Effector memory CD8-positive, alpha-beta T cell (primary cell): ENCODE measurements around the gene S100A7A.
"Not testable (repeated sequence)": the region's sequence is repeated elsewhere in the genome, so short reads cannot be mapped to it uniquely, and the experiment has no call there.

Experiments used
- ATAC-seq: fragments of 150-1000 bp; cut with Tn5 transposase; replicated peaks from 2 replicates; pipeline ENCODE4 v1.10.0; 2021; ENCODE audit warnings: mild to moderate bottlenecking, moderate library complexity
- DNase-seq, 3 experiments: peaks; one replicate each; pipeline ENCODE4 v3.0.0; 2021
- H3K27ac Mint-ChIP-seq, 2 donors: one replicate each; pipeline ENCODE4 v1.8.0; 2022; ENCODE audit warnings: mild to moderate bottlenecking in 2 of 2, mixed read lengths in 2 of 2, moderate library complexity in 2 of 2
- H3K27me3 Mint-ChIP-seq, 2 donors: one replicate each; pipeline ENCODE4 v1.8.0; 2022; ENCODE audit warnings: mixed read lengths in 2 of 2
- H3K36me3 Mint-ChIP-seq: one replicate; pipeline ENCODE4 v1.8.0; 2022; ENCODE audit warnings: mild to moderate bottlenecking, moderate library complexity, mixed read lengths; ENCODE audit not compliant: insufficient read depth
- H3K4me1 Mint-ChIP-seq, 2 donors: one replicate each; pipeline ENCODE4 v1.8.0; 2022; ENCODE audit warnings: low read depth in 2 of 2, mixed read lengths in 2 of 2
- H3K4me3 Mint-ChIP-seq, 2 donors: one replicate each; pipeline ENCODE4 v1.8.0; 2022; ENCODE audit warnings: mild to moderate bottlenecking in 2 of 2, mixed read lengths in 2 of 2, moderate library complexity in 2 of 2
- H3K9me3 Mint-ChIP-seq, 2 donors: one replicate each; pipeline ENCODE4 v1.8.0; 2022; ENCODE audit warnings: mixed read lengths in 2 of 2

S100A7A gene

GRCh38 chr1:153419436-153419793 lies 3.1 kb downstream of the S100A7A start:
- not testable (repeated sequence) for H3K4me1 Mint-ChIP-seq, H3K36me3 Mint-ChIP-seq, H3K9me3 Mint-ChIP-seq, H3K4me3 Mint-ChIP-seq, ATAC-seq, DNase-seq, H3K27ac Mint-ChIP-seq
- H3K27me3 Mint-ChIP-seq: peaks cover 33 to 57% of the 10 kb centered on the region in 2 donors

- Mint-ChIP-seq H3K9me3 (no peaks in the 10 kb centered on the region), H3K36me3 (no peaks in the 10 kb centered on the region), H3K4me1 (no peaks in the 10 kb centered on the region), H3K27ac (no peak overlapping the region), H3K4me3 (no peak overlapping the region), H3K27me3 (peaks cover 42 to 65% of the 10 kb centered on the region in 2 donors)
- no peak for DNase-seq
- ATAC-seq: no peak
These were observed 4.0 kb downstream of the S100A7A start for GRCh38 chr1:153420306-153420705.

- Mint-ChIP-seq H3K27me3 (peaks cover 56 to 69% of the 10 kb centered on the region in 2 donors), H3K9me3 (no peaks in the 10 kb centered on the region), H3K36me3 (no peaks in the 10 kb centered on the region), H3K4me1 (no peaks in the 10 kb centered on the region), H3K4me3 (no peak overlapping the region), H3K27ac (no peak overlapping the region)
- ATAC-seq (peak; percentile 42), DNase-seq (peak; percentile 43 to 59 (median 53))
These were observed 6.2 kb downstream of the S100A7A start for GRCh38 chr1:153422450-153423068.

- Mint-ChIP-seq H3K4me3 (no peak overlapping the region), H3K9me3 (no peaks in the 10 kb centered on the region), H3K27ac (no peak overlapping the region), H3K4me1 (no peaks in the 10 kb centered on the region), H3K36me3 (no peaks in the 10 kb centered on the region), H3K27me3 (peaks cover 59 to 67% of the 10 kb centered on the region in 2 donors)
- DNase-seq (no peak), ATAC-seq (no peak)
These were observed 10.5 kb downstream of the S100A7A start for GRCh38 chr1:153426809-153427208.

GRCh38 chr1:153428073-153428638 lies 11.8 kb downstream of the S100A7A start:
- H3K4me3 Mint-ChIP-seq: no peak overlapping the region
- H3K27ac Mint-ChIP-seq: no peak overlapping the region
- H3K36me3 Mint-ChIP-seq: no peaks in the 10 kb centered on the region
- DNase-seq: no peak
- no peak for ATAC-seq
- H3K9me3 Mint-ChIP-seq: no peaks in the 10 kb centered on the region
- peaks cover 69 to 79% of the 10 kb centered on the region in 2 donors for H3K27me3 Mint-ChIP-seq
- no peaks in the 10 kb centered on the region for H3K4me1 Mint-ChIP-seq

GRCh38 chr1:153428791-153429190 lies 12.5 kb downstream of the S100A7A start:
- ATAC-seq: no peak
- Mint-ChIP-seq H3K4me3 (no peak overlapping the region), H3K4me1 (no peaks in the 10 kb centered on the region), H3K36me3 (no peaks in the 10 kb centered on the region), H3K27me3 (peaks cover 71 to 85% of the 10 kb centered on the region in 2 donors), H3K9me3 (no peaks in the 10 kb centered on the region), H3K27ac (no peak overlapping the region)
- DNase-seq: no peak

GRCh38 chr1:153429266-153430165 lies 13.2 kb downstream of the S100A7A start:
- H3K36me3 Mint-ChIP-seq: no peaks in the 10 kb centered on the region
- no peak overlapping the region for H3K27ac Mint-ChIP-seq
- ATAC-seq (no peak), DNase-seq (no peak)
- H3K9me3 Mint-ChIP-seq: no peaks in the 10 kb centered on the region
- no peaks in the 10 kb centered on the region for H3K4me1 Mint-ChIP-seq
- H3K27me3 Mint-ChIP-seq: peaks cover 67 to 92% of the 10 kb centered on the region in 2 donors
- no peak overlapping the region for H3K4me3 Mint-ChIP-seq

GRCh38 chr1:153430166-153430553 lies 13.8 kb downstream of the S100A7A start:
- H3K4me1 Mint-ChIP-seq: no peaks in the 10 kb centered on the region
- DNase-seq (no peak), ATAC-seq (no peak)
- no peaks in the 10 kb centered on the region for H3K9me3 Mint-ChIP-seq
- no peak overlapping the region for H3K4me3 Mint-ChIP-seq
- H3K27me3 Mint-ChIP-seq: peaks cover 60 to 92% of the 10 kb centered on the region in 2 donors
- no peaks in the 10 kb centered on the region for H3K36me3 Mint-ChIP-seq
- H3K27ac Mint-ChIP-seq: no peak overlapping the region

- ATAC-seq (no peak), DNase-seq (no peak)
- Mint-ChIP-seq H3K4me3 (no peak overlapping the region), H3K9me3 (no peaks in the 10 kb centered on the region), H3K36me3 (no peaks in the 10 kb centered on the region), H3K27ac (no peak overlapping the region), H3K27me3 (peaks cover 56 to 92% of the 10 kb centered on the region in 2 donors), H3K4me1 (no peaks in the 10 kb centered on the region)
These were observed 14.2 kb downstream of the S100A7A start for GRCh38 chr1:153430561-153430960.

- no peak overlapping the region for H3K27ac Mint-ChIP-seq
- no peaks in the 10 kb centered on the region for H3K36me3 Mint-ChIP-seq
- H3K9me3 Mint-ChIP-seq: no peaks in the 10 kb centered on the region
- no peak for ATAC-seq
- no peak overlapping the region for H3K4me3 Mint-ChIP-seq
- H3K4me1 Mint-ChIP-seq: no peaks in the 10 kb centered on the region
- H3K27me3 Mint-ChIP-seq: peaks cover 52 to 92% of the 10 kb centered on the region in 2 donors
- DNase-seq: no peak
These were observed 14.7 kb downstream of the S100A7A start for GRCh38 chr1:153431002-153431401.

- Mint-ChIP-seq H3K4me1 (no peaks in the 10 kb centered on the region), H3K27me3 (peaks cover 54 to 92% of the 10 kb centered on the region in 2 donors), H3K36me3 (no peaks in the 10 kb centered on the region), H3K27ac (no peak overlapping the region), H3K9me3 (no peaks in the 10 kb centered on the region), H3K4me3 (no peak overlapping the region)
- ATAC-seq (no peak), DNase-seq (no peak)
These were observed 15.1 kb downstream of the S100A7A start for GRCh38 chr1:153431427-153431826.

- Mint-ChIP-seq H3K36me3 (no peaks in the 10 kb centered on the region), H3K4me3 (no peak overlapping the region), H3K27ac (no peak overlapping the region), H3K4me1 (no peaks in the 10 kb centered on the region), H3K9me3 (no peaks in the 10 kb centered on the region), H3K27me3 (peaks cover 57 to 92% of the 10 kb centered on the region in 2 donors)
- no peak for ATAC-seq
- DNase-seq: no peak
These were observed 15.6 kb downstream of the S100A7A start for GRCh38 chr1:153431928-153432327.

GRCh38 chr1:153432874-153433681 lies 16.8 kb downstream of the S100A7A start:
- Mint-ChIP-seq H3K27ac (no peak overlapping the region), H3K9me3 (no peaks in the 10 kb centered on the region), H3K36me3 (no peaks in the 10 kb centered on the region), H3K27me3 (peaks cover 58 to 92% of the 10 kb centered on the region in 2 donors), H3K4me3 (no peak overlapping the region), H3K4me1 (no peaks in the 10 kb centered on the region)
- ATAC-seq (no peak), DNase-seq (no peak)
